ENCODE measurements around the gene CLEC19A. TPM values are rescaled to one million over a fixed set of nuclear protein-coding genes. Genes with fewer than 3 reads are reported as not detected.

CLEC19A gene
- total RNA-seq, 1 experiment from 2014 or later = not detected

DNA sequence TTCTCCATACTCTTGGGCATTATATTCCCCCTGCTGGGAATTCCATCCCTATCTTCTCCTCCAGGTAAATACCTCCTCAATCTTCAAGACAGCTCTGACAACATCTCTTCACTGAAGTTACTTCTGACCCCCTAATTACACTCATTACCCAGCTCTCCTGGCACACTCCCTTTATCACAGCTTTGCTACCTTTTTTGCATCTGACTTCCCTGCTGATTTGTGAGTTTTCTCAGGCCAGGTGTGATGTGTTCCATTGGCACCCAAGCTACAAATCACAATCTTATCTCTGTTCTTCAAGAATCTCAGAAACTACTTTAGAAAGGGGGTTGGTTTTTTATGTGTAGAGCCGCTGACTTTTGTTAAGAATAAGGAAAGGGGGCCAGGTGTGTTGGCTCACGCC, 14.0 kb downstream of the CLEC19A start:
- CTCF ChIA-PET = no interaction called here
- Mint-ChIP-seq H3K4me1 (ENCODE audit: low read depth, unreplicated experiment) (no peaks in the 10 kb centered on the region), H3K27me3 (ENCODE audit: unreplicated experiment) (peaks cover 29% of the 10 kb centered on the region), H3K27ac (ENCODE audit: unreplicated experiment) (no peak overlapping the region), H3K4me3 (ENCODE audit: low read depth, unreplicated experiment) (no peak overlapping the region), H3K9me3 (ENCODE audit: low read depth, unreplicated experiment) (no peaks in the 10 kb centered on the region), H3K36me3 (ENCODE audit: insufficient read depth, unreplicated experiment) (no peaks in the 10 kb centered on the region)
- BruUV-seq (replicated peaks) = no TSS peak
- intact Hi-C loops (cut with micrococcal nuclease; ENCODE audit: unreplicated experiment) = no loop called here
- TF ChIP-seq, protein P1, sequence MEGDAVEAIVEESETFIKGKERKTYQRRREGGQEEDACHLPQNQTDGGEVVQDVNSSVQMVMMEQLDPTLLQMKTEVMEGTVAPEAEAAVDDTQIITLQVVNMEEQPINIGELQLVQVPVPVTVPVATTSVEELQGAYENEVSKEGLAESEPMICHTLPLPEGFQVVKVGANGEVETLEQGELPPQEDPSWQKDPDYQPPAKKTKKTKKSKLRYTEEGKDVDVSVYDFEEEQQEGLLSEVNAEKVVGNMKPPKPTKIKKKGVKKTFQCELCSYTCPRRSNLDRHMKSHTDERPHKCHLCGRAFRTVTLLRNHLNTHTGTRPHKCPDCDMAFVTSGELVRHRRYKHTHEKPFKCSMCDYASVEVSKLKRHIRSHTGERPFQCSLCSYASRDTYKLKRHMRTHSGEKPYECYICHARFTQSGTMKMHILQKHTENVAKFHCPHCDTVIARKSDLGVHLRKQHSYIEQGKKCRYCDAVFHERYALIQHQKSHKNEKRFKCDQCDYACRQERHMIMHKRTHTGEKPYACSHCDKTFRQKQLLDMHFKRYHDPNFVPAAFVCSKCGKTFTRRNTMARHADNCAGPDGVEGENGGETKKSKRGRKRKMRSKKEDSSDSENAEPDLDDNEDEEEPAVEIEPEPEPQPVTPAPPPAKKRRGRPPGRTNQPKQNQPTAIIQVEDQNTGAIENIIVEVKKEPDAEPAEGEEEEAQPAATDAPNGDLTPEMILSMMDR (IDR thresholded peaks at IDR 0.05; ENCODE audit: unreplicated experiment) = no peak
- DNase-seq = no peak

DNA sequence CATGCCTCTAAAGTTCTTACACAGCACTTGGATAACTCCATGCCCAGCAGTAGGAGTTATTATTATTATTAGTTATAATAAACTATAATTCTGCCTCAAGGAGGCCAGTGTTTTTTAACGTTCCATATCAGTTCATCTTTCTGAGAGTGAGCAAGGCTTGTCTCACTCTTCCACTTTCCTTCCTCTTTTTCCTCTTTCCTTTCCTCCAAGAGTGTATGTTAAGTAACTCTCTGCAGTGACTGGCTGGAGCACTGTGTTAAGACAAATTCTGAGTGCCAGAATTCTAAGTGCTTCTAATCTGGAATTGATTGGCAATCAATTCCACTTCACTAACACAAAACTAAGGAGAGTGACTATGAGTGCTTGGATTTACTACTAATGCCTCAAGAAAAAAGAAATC, 16.4 kb downstream of the CLEC19A start:
- no peak overlapping the region for H3K27ac Mint-ChIP-seq (ENCODE audit: unreplicated experiment)
- intact Hi-C loops (cut with micrococcal nuclease; ENCODE audit: unreplicated experiment) = no loop called here
- TF ChIP-seq, protein P1 (IDR thresholded peaks at IDR 0.05; ENCODE audit: unreplicated experiment) = no peak
- H3K4me1 Mint-ChIP-seq (ENCODE audit: low read depth, unreplicated experiment) = no peaks in the 10 kb centered on the region
- no peaks in the 10 kb centered on the region for H3K9me3 Mint-ChIP-seq (ENCODE audit: low read depth, unreplicated experiment)
- H3K36me3 Mint-ChIP-seq (ENCODE audit: insufficient read depth, unreplicated experiment) = no peaks in the 10 kb centered on the region
- CTCF ChIA-PET = no interaction called here
- BruUV-seq (replicated peaks) = no TSS peak
- H3K27me3 Mint-ChIP-seq (ENCODE audit: unreplicated experiment) = peaks cover 29% of the 10 kb centered on the region
- no peak for DNase-seq
- H3K4me3 Mint-ChIP-seq (ENCODE audit: low read depth, unreplicated experiment) = no peak overlapping the region

DNA sequence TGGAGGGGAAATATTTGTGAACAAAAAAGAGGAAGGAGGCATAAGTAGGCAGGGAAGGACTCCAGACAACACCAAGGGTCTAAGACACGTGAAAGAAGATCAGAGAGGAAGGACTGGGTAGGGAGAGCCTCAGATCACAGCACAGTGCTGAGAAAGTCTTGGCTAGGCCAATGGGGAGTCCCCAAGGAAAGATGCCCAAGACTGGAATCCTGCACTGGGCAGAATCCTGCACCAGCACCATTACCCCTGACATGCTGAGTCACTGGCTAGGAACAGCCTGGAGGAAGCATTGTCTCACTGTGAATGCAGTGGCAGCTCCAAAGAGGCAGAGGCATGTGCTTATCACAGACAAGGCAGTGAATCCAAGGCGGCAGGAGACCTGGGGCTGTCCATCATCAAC, 19.2 kb downstream of the CLEC19A start:
- BruUV-seq (replicated peaks) = no TSS peak
- DNase-seq = no peak
- H3K4me3 Mint-ChIP-seq (ENCODE audit: low read depth, unreplicated experiment) = no peak overlapping the region
- peaks cover 12% of the 10 kb centered on the region for H3K27me3 Mint-ChIP-seq (ENCODE audit: unreplicated experiment)
- intact Hi-C loops (cut with micrococcal nuclease; ENCODE audit: unreplicated experiment) = no loop called here
- H3K27ac Mint-ChIP-seq (ENCODE audit: unreplicated experiment) = no peak overlapping the region
- no peaks in the 10 kb centered on the region for H3K9me3 Mint-ChIP-seq (ENCODE audit: low read depth, unreplicated experiment)
- H3K4me1 Mint-ChIP-seq (ENCODE audit: low read depth, unreplicated experiment) = no peaks in the 10 kb centered on the region
- no peaks in the 10 kb centered on the region for H3K36me3 Mint-ChIP-seq (ENCODE audit: insufficient read depth, unreplicated experiment)
- TF ChIP-seq, protein P1 (IDR thresholded peaks at IDR 0.05; ENCODE audit: unreplicated experiment) = no peak
- CTCF ChIA-PET = no interaction called here

DNA sequence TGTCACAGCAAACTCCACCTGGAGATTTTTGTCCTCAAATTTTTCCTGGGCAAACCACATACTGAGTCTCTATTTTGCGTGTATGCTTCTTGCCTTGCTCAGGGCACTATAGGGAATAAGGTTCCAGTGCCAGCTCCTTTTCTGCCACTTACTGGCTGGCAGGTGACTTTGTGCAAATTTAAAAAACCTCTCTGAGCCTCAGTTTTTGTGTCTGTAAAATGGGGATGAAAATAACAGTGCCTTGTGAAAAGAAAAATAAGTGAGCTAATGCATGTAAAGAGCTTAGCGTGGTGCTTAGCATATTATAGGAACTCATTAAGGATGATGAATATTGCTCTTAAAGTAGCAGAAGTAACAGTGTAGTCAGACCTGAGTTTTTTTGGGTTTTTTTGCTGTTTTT, 19.9 kb downstream of the CLEC19A start:
- no peaks in the 10 kb centered on the region for H3K36me3 Mint-ChIP-seq (ENCODE audit: insufficient read depth, unreplicated experiment)
- CTCF ChIA-PET = no interaction called here
- no TSS peak for BruUV-seq (replicated peaks)
- TF ChIP-seq, protein P1 (IDR thresholded peaks at IDR 0.05; ENCODE audit: unreplicated experiment) = no peak
- no peaks in the 10 kb centered on the region for H3K4me1 Mint-ChIP-seq (ENCODE audit: low read depth, unreplicated experiment)
- no peak overlapping the region for H3K4me3 Mint-ChIP-seq (ENCODE audit: low read depth, unreplicated experiment)
- intact Hi-C loops (cut with micrococcal nuclease; ENCODE audit: unreplicated experiment) = no loop called here
- DNase-seq = no peak
- H3K9me3 Mint-ChIP-seq (ENCODE audit: low read depth, unreplicated experiment) = no peaks in the 10 kb centered on the region
- peaks cover 7% of the 10 kb centered on the region for H3K27me3 Mint-ChIP-seq (ENCODE audit: unreplicated experiment)
- H3K27ac Mint-ChIP-seq (ENCODE audit: unreplicated experiment) = no peak overlapping the region
